Panc1 (cell line): ENCODE measurements around the gene MYBPHL.

Experiments used
- POLR2AphosphoS5 ChIP-seq: IDR thresholded peaks from 2 replicates; pipeline ENCODE4 v1.6.1; 2012; ENCODE audit warnings: mild to moderate bottlenecking, low read depth, low read length, moderate library complexity
- TCF7L2 ChIP-seq: IDR thresholded peaks from 2 replicates; pipeline ENCODE4 v1.6.1; 2011; ENCODE audit warnings: mild to moderate bottlenecking, low read depth, low read length, inconsistent platforms
- TF ChIP-seq, protein P1 (sequence below): fragments of 450-650 bp; IDR thresholded peaks from 2 replicates; pipeline ENCODE4 v1.5.1; 2017; ENCODE audit warnings: mild to moderate bottlenecking
- TF ChIP-seq, protein P2 (sequence below), 2 experiments: IDR thresholded peaks; 2 replicates each; pipeline ENCODE4 v1.6.1; 2011 to 2012; ENCODE audit warnings: low read depth in 2 of 2, control low read depth in 1 of 2, low read length in 1 of 2, mild to moderate bottlenecking in 1 of 2, moderate library complexity in 1 of 2; ENCODE audit not compliant: insufficient read depth in 1 of 2

DNA sequence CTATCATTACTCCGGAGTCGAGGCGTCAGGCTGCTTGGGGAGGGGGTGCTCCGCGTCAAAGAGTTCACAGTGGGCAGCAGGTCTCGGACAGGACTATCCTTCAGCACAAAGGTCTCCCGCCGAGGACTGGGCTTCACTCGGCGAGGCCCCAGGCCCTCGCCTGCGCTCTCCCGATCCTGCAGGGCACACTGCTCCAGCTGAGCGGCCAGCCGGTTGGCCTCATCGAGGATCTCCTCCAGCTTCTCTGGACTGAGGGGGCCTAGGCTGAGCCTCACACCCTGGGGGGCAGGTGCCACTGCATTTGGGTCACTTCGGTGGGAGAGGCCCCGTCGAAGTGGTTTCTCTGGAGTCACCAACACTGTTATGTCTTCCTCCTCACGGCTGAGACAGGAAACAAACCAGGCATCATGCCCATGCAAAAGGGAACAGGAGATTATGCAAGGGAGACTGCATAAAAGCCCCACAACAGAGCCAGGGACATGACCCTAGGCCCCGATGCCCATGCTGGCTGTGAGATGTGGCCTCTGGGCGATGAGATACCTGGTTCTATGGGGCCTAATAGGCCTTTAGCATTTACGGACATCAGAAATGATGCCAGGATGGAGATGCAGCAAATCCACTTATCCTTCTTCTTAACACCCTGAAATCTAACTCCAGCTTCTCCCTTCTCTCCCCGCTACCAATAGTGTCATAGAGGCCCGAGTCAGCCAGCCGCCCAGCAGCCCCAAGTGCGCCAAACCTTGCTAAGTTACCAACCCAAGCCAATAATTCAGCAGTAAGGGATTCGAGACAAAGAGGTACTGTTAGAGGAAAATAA, 24.9 kb downstream of the MYBPHL start:
- TF ChIP-seq, protein P1, sequence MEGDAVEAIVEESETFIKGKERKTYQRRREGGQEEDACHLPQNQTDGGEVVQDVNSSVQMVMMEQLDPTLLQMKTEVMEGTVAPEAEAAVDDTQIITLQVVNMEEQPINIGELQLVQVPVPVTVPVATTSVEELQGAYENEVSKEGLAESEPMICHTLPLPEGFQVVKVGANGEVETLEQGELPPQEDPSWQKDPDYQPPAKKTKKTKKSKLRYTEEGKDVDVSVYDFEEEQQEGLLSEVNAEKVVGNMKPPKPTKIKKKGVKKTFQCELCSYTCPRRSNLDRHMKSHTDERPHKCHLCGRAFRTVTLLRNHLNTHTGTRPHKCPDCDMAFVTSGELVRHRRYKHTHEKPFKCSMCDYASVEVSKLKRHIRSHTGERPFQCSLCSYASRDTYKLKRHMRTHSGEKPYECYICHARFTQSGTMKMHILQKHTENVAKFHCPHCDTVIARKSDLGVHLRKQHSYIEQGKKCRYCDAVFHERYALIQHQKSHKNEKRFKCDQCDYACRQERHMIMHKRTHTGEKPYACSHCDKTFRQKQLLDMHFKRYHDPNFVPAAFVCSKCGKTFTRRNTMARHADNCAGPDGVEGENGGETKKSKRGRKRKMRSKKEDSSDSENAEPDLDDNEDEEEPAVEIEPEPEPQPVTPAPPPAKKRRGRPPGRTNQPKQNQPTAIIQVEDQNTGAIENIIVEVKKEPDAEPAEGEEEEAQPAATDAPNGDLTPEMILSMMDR: no peak
- TF ChIP-seq, protein P2, sequence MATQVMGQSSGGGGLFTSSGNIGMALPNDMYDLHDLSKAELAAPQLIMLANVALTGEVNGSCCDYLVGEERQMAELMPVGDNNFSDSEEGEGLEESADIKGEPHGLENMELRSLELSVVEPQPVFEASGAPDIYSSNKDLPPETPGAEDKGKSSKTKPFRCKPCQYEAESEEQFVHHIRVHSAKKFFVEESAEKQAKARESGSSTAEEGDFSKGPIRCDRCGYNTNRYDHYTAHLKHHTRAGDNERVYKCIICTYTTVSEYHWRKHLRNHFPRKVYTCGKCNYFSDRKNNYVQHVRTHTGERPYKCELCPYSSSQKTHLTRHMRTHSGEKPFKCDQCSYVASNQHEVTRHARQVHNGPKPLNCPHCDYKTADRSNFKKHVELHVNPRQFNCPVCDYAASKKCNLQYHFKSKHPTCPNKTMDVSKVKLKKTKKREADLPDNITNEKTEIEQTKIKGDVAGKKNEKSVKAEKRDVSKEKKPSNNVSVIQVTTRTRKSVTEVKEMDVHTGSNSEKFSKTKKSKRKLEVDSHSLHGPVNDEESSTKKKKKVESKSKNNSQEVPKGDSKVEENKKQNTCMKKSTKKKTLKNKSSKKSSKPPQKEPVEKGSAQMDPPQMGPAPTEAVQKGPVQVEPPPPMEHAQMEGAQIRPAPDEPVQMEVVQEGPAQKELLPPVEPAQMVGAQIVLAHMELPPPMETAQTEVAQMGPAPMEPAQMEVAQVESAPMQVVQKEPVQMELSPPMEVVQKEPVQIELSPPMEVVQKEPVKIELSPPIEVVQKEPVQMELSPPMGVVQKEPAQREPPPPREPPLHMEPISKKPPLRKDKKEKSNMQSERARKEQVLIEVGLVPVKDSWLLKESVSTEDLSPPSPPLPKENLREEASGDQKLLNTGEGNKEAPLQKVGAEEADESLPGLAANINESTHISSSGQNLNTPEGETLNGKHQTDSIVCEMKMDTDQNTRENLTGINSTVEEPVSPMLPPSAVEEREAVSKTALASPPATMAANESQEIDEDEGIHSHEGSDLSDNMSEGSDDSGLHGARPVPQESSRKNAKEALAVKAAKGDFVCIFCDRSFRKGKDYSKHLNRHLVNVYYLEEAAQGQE (IDR thresholded peaks at IDR 0.05; ENCODE audit: insufficient read depth in 1 of 2, low read depth in 2 of 2, low read length in 1 of 2): no peak
- TF ChIP-seq POLR2AphosphoS5: no peak
- no peak for TF ChIP-seq TCF7L2
